HepG2 (cell line): ENCODE data around the gene PLCG2. TPM values are rescaled to one million over a fixed set of nuclear protein-coding genes. Genes with fewer than 3 reads are reported as not detected.

Source experiments
- ATRX ChIP-seq: sonication (generic); formaldehyde crosslinking; IDR thresholded peaks from 2 replicates; pipeline ENCODE4 v1.4.0; 2020; ENCODE audit warnings: missing genetic modification reagents, borderline replicate concordance
- ELF4 ChIP-seq: sonication (generic); formaldehyde crosslinking; IDR thresholded peaks from 2 replicates; pipeline ENCODE4 v1.5.0; 2020; ENCODE audit warnings: missing genetic modification reagents, mild to moderate bottlenecking, moderate library complexity, borderline replicate concordance
- FOSL1 ChIP-seq: sonication (generic); formaldehyde crosslinking; IDR thresholded peaks from 2 replicates; pipeline ENCODE4 v1.9.0; 2021; ENCODE audit warnings: missing genetic modification reagents, borderline replicate concordance
- FOXJ3 ChIP-seq: sonication (generic); formaldehyde crosslinking; IDR thresholded peaks from 2 replicates; pipeline ENCODE4 v1.4.0; 2020; ENCODE audit warnings: missing genetic modification reagents, mild to moderate bottlenecking, borderline replicate concordance
- GABPA ChIP-seq, 2 experiments: IDR thresholded peaks; 2 replicates each; pipeline ENCODE4 v1.6.1; 2011 to 2016; ENCODE audit warnings: low read depth in 2 of 2, low read length in 1 of 2, missing biosample characterization in 1 of 2, missing genetic modification characterization in 1 of 2
- JDP2 ChIP-seq: sonication (generic); formaldehyde crosslinking; IDR thresholded peaks from 2 replicates; pipeline ENCODE4 v1.8.1; 2022; ENCODE audit warnings: missing genetic modification reagents, borderline replicate concordance
- MTA3 ChIP-seq: sonication (generic); formaldehyde crosslinking; IDR thresholded peaks from 2 replicates; pipeline ENCODE4 v1.4.0; 2020; ENCODE audit warnings: missing genetic modification reagents
- POLR2AphosphoS2 ChIP-seq: IDR thresholded peaks from 2 replicates; pipeline ENCODE4 v1.6.1; 2011; ENCODE audit warnings: low read depth, low read length, improper control_type of control experiment
- REPIN1 ChIP-seq: sonication (generic); formaldehyde crosslinking; IDR thresholded peaks from 2 replicates; pipeline ENCODE4 v1.8.0; 2022; ENCODE audit warnings: missing genetic modification reagents, low read depth, mild to moderate bottlenecking, borderline replicate concordance
- SNRNP70 ChIP-seq: fragments of 200-400 bp; formaldehyde crosslinking; IDR thresholded peaks from 2 replicates; pipeline ENCODE4 v1.6.1; 2017; ENCODE audit warnings: mild to moderate bottlenecking, low read depth, low read length, moderate library complexity
- SPEN ChIP-seq: sonication (generic); formaldehyde crosslinking; IDR thresholded peaks from 2 replicates; pipeline ENCODE4 v1.5.1; 2020; ENCODE audit warnings: low read depth, mild to moderate bottlenecking, missing genetic modification reagents
- STAT5B ChIP-seq: sonication (generic); formaldehyde crosslinking; IDR thresholded peaks from 2 replicates; pipeline ENCODE4 v1.4.0; 2020; ENCODE audit warnings: missing genetic modification reagents
- TFAP4 ChIP-seq: sonication (generic); IDR thresholded peaks from 2 replicates; pipeline ENCODE4 v1.6.1; 2016; ENCODE audit warnings: low read depth, borderline replicate concordance
- ZBTB2 ChIP-seq: sonication (generic); formaldehyde crosslinking; IDR thresholded peaks from 2 replicates; pipeline ENCODE4 v1.8.0; 2022; ENCODE audit warnings: low read depth, missing genetic modification reagents
- ZFAT ChIP-seq: sonication (generic); formaldehyde crosslinking; conservative IDR thresholded peaks from 2 replicates; pipeline ENCODE4 v1.8.1; 2023; ENCODE audit warnings: missing genetic modification reagents, inconsistent platforms
- ZFYVE20 ChIP-seq: sonication (generic); formaldehyde crosslinking; IDR thresholded peaks from 2 replicates; pipeline ENCODE4 v1.8.0; 2023; ENCODE audit warnings: low read depth, mild to moderate bottlenecking, moderate library complexity, missing genetic modification reagents, borderline replicate concordance
- ZMAT3 ChIP-seq: sonication (generic); formaldehyde crosslinking; conservative IDR thresholded peaks from 2 replicates; pipeline ENCODE4 v1.7.0; 2021; ENCODE audit warnings: missing genetic modification reagents
- ZNF354B ChIP-seq: sonication (generic); formaldehyde crosslinking; IDR thresholded peaks from 2 replicates; pipeline ENCODE4 v1.8.0; 2022; ENCODE audit warnings: mild to moderate bottlenecking, missing genetic modification reagents
- ZNF550 ChIP-seq: sonication (generic); formaldehyde crosslinking; IDR thresholded peaks from 2 replicates; pipeline ENCODE4 v1.4.0; 2020; ENCODE audit warnings: mild to moderate bottlenecking, missing genetic modification reagents, borderline replicate concordance
- ZNF749 ChIP-seq: sonication (generic); formaldehyde crosslinking; IDR thresholded peaks from 2 replicates; pipeline ENCODE4 v1.8.0; 2022; ENCODE audit warnings: mild to moderate bottlenecking, missing genetic modification reagents, moderate library complexity, borderline replicate concordance
- ZNF780A ChIP-seq: sonication (generic); formaldehyde crosslinking; IDR thresholded peaks from 2 replicates; pipeline ENCODE4 v1.8.0; 2022; ENCODE audit warnings: mild to moderate bottlenecking, missing genetic modification reagents, moderate library complexity
- ZNF784 ChIP-seq: sonication (generic); formaldehyde crosslinking; IDR thresholded peaks from 2 replicates; pipeline ENCODE4 v1.5.1; 2020; ENCODE audit warnings: missing genetic modification reagents, mild to moderate bottlenecking, borderline replicate concordance
- polyA plus RNA-seq, 8 experiments: library from polyadenylated mRNA; depleted of rRNA in 3 of 8; stranded (reverse) in 7 of 8; unstranded in 1 of 8; fragments of >200 nt; fragmentation: Illumina TruSeq in 4 of 8; extraction: Trizol in 4 of 8; gene quantifications; 2 replicates each; pipeline versions ENCODE4 v1.2.1 to v1.2.3, GENCODE V29; 2011 to 2016; ENCODE audit warnings: low read depth in 4 of 8, missing spikeins in 1 of 8, mixed read lengths in 1 of 8; ENCODE audit not compliant: insufficient read depth in 1 of 8
- total RNA-seq, 5 experiments: library from RNA; depleted of rRNA; stranded (reverse); fragments of >200 nt; fragmentation: Illumina TruSeq; extraction: Trizol; gene quantifications; 2 replicates each; pipeline ENCODE4 v1.2.3, GENCODE V29; 2016; ENCODE audit warnings: low read depth in 1 of 5
- TF ChIP-seq, protein P1 (sequence below): sonication (generic); formaldehyde crosslinking; IDR thresholded peaks from 2 replicates; pipeline ENCODE4 v1.8.0; 2022; ENCODE audit warnings: mild to moderate bottlenecking, missing genetic modification reagents
- TF ChIP-seq, protein P2 (sequence below): sonication (generic); formaldehyde crosslinking; IDR thresholded peaks from 2 replicates; pipeline ENCODE4 v1.8.1; 2023; ENCODE audit warnings: missing genetic modification reagents, inconsistent platforms, borderline replicate concordance

Gene PLCG2
- total and polyA plus RNA-seq, 2 of the 13 experiments (the other 11 are each of a cell fraction or from before 2014, with no cell fraction given) = 0.13 to 0.18 TPM

GRCh38 chr16:81767987-81768592 lies 11.0 kb upstream of the PLCG2 start (continued):
- TF ChIP-seq TFAP4 = peak; percentile 100
- TF ChIP-seq FOXJ3 (CRISPR knock-in tag) = peak; percentile 98; the same call in 1 of the 2 replicates
- TF ChIP-seq, protein P1, sequence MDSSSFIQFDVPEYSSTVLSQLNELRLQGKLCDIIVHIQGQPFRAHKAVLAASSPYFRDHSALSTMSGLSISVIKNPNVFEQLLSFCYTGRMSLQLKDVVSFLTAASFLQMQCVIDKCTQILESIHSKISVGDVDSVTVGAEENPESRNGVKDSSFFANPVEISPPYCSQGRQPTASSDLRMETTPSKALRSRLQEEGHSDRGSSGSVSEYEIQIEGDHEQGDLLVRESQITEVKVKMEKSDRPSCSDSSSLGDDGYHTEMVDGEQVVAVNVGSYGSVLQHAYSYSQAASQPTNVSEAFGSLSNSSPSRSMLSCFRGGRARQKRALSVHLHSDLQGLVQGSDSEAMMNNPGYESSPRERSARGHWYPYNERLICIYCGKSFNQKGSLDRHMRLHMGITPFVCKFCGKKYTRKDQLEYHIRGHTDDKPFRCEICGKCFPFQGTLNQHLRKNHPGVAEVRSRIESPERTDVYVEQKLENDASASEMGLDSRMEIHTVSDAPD (CRISPR knock-in tag) = no peak
- no peak for TF ChIP-seq ZFYVE20 (CRISPR knock-in tag)
- TF ChIP-seq ZNF749 = no peak
- TF ChIP-seq POLR2AphosphoS2 = no peak
- no peak for TF ChIP-seq ZNF784 (CRISPR knock-in tag)
- TF ChIP-seq ZNF354B (CRISPR knock-in tag) = no peak
- no peak for TF ChIP-seq MTA3
- TF ChIP-seq, protein P2, sequence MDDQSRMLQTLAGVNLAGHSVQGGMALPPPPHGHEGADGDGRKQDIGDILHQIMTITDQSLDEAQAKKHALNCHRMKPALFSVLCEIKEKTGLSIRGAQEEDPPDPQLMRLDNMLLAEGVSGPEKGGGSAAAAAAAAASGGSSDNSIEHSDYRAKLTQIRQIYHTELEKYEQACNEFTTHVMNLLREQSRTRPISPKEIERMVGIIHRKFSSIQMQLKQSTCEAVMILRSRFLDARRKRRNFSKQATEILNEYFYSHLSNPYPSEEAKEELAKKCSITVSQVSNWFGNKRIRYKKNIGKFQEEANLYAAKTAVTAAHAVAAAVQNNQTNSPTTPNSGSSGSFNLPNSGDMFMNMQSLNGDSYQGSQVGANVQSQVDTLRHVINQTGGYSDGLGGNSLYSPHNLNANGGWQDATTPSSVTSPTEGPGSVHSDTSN = no peak
- TF ChIP-seq SPEN (CRISPR knock-in tag) = no peak
- TF ChIP-seq REPIN1 = peak; percentile 66; the same call in 1 of the 2 replicates
- no peak for TF ChIP-seq ATRX
- TF ChIP-seq ZNF780A (CRISPR knock-in tag) = no peak
- peak; percentile 32; the same call in 1 of the 2 replicates for TF ChIP-seq ZBTB2 (CRISPR knock-in tag)
- no peak; the same call in 1 of the 2 replicates for TF ChIP-seq ZMAT3 (CRISPR knock-in tag)
- no peak; the same call in 1 of the 2 replicates for TF ChIP-seq JDP2
- no peak for TF ChIP-seq ELF4
- TF ChIP-seq FOSL1 (CRISPR knock-in tag) = no peak
- TF ChIP-seq GABPA (IDR thresholded peaks at IDR 0.05; ENCODE audit: low read depth, low read length) = no peak
- peak; percentile 22; the same call in 1 of the 2 replicates for TF ChIP-seq GABPA (CRISPR knock-in tag; IDR thresholded peaks at IDR 0.05; ENCODE audit: low read depth)
- no peak for TF ChIP-seq ZFAT (CRISPR knock-in tag)
- no peak for TF ChIP-seq SNRNP70
- no peak for TF ChIP-seq STAT5B (CRISPR knock-in tag)
- no peak for TF ChIP-seq ZNF550 (CRISPR knock-in tag)
